Adrenal gland (tissue), 5 donors: ENCODE results near the gene LILRA5.

Experiments used
- POLR2A ChIP-seq, 2 donors: fragments of 450-650 bp; IDR thresholded peaks; one replicate each; pipeline ENCODE4 v1.6.1; 2017; ENCODE audit warnings: antibody characterized with exemption in 2 of 2, mild to moderate bottlenecking in 2 of 2, moderate library complexity in 1 of 2
- TF ChIP-seq, protein P1 (sequence below), 6 experiments: fragments of 450-650 bp in 4 of 6; fragments of 200-600 bp in 2 of 6; sonication (generic) in 1 of 6; IDR thresholded peaks; 1 replicate in 5 of 6; 2 replicates in 1 of 6; pipeline versions ENCODE4 v1.5.1 to v1.8.0; 2016 to 2021; ENCODE audit warnings: antibody characterized with exemption in 6 of 6, mild to moderate bottlenecking in 2 of 6, moderate library complexity in 1 of 6
- donor health status: DM: no; HTN: no; CAD: no.

DNA sequence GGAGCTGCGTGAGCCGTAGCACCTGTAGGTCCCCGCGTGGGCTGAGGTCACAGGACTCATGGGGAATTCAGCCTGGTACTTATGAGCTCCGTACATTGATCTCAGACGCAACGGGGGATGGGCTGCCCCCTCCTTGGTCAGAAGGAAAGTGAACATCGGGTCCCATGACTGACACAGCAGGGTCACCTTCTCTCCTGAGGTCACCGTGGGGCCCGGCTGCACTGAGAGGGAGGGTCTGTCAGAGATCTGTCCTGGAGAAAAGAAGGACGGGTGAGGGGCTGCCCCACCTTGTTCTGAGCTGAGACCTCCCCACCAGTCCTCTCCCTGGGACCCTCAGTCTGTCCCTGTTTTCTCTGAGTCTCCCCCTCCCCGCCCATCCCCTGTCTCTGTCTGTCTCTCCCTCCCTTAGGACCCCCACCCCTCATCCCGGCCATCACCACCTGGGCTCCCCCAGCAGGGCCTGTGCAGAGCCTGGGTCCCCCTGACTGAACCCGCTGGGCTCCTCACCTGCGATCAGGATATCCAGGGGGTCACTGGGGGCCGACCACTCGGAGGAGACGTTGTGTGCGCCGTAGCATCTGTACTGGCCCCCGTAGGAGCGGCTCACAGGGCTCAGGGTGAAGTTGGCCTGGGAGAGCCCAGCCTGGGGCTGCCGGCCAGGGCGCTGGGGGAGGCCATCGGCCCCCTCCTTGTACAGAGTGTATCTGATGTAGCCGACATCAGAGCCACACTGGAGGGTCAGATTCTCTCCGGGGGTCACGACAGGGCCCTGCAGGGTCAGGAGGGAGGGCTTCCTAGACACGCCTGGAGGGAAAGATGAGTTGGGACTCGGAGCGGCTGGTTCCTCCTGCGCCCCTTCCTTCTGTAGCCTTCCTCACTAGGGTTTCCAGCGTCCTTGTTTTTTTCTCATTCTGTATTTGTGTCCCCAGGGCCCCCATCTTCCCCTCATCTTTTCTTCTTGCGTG lies 24.2 kb upstream of the LILRA5 start:
- TF ChIP-seq, protein P1, sequence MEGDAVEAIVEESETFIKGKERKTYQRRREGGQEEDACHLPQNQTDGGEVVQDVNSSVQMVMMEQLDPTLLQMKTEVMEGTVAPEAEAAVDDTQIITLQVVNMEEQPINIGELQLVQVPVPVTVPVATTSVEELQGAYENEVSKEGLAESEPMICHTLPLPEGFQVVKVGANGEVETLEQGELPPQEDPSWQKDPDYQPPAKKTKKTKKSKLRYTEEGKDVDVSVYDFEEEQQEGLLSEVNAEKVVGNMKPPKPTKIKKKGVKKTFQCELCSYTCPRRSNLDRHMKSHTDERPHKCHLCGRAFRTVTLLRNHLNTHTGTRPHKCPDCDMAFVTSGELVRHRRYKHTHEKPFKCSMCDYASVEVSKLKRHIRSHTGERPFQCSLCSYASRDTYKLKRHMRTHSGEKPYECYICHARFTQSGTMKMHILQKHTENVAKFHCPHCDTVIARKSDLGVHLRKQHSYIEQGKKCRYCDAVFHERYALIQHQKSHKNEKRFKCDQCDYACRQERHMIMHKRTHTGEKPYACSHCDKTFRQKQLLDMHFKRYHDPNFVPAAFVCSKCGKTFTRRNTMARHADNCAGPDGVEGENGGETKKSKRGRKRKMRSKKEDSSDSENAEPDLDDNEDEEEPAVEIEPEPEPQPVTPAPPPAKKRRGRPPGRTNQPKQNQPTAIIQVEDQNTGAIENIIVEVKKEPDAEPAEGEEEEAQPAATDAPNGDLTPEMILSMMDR (IDR thresholded peaks at IDR 0.05) = no peak
- TF ChIP-seq POLR2A (IDR thresholded peaks at IDR 0.05) = no peak
